CD14-positive monocyte (primary cell): ENCODE results near the gene C20orf204. TPM values are rescaled to one million over a fixed set of nuclear protein-coding genes. Genes with fewer than 3 reads are reported as not detected.

Experiments used
- DNase-seq, 3 donors: peaks; one replicate each; pipeline ENCODE4 v3.0.0-alpha.2; 2011 to 2022
- H2AFZ ChIP-seq: 2 replicates; pipeline ENCODE4 v1.6.0; 2012; ENCODE audit warnings: mild to moderate bottlenecking, low read depth, low read length, inconsistent platforms; ENCODE audit not compliant: insufficient read depth, poor library complexity, severe bottlenecking
- H3K27ac ChIP-seq, 2 donors: 1 replicate in 1 of 2; 2 replicates in 1 of 2; pipeline ENCODE4 v1.5.1; 2012 to 2013; ENCODE audit warnings: low read length in 2 of 2, control low read depth in 1 of 2, inconsistent platforms in 1 of 2, low read depth in 1 of 2, mild to moderate bottlenecking in 1 of 2
- H3K27me3 ChIP-seq, 2 donors: one replicate each; pipeline versions ENCODE4 v1.6.0 to v1.6.1; 2011 to 2013; ENCODE audit warnings: low read length in 2 of 2; ENCODE audit not compliant: control insufficient read depth in 2 of 2, insufficient read depth in 2 of 2
- H3K36me3 ChIP-seq, 2 donors: replicated peaks in 1 of 2; 1 replicate in 1 of 2; 2 replicates in 1 of 2; pipeline versions ENCODE4 v1.5.1 to v1.6.1; 2012 to 2013; ENCODE audit warnings: low read length in 2 of 2, control low read depth in 1 of 2, inconsistent platforms in 1 of 2, mild to moderate bottlenecking in 1 of 2; ENCODE audit not compliant: insufficient read depth in 2 of 2, control insufficient read depth in 1 of 2
- H3K4me1 ChIP-seq, 2 donors: 1 replicate in 1 of 2; 2 replicates in 1 of 2; pipeline versions ENCODE4 v1.5.1 to v1.6.1; 2012 to 2013; ENCODE audit warnings: low read length in 2 of 2, control low read depth in 1 of 2, inconsistent platforms in 1 of 2, mild to moderate bottlenecking in 1 of 2, moderate library complexity in 1 of 2; ENCODE audit not compliant: insufficient read depth in 2 of 2, control insufficient read depth in 1 of 2
- H3K4me2 ChIP-seq: replicated peaks from 2 replicates; pipeline ENCODE3; 2012; ENCODE audit warnings: low read length, moderate library complexity, mild to moderate bottlenecking; ENCODE audit not compliant: poor library complexity, severe bottlenecking; ENCODE audit errors: extremely low read depth
- H3K4me3 ChIP-seq, 3 experiments: fragments of 200-600 bp in 1 of 3; sonication (generic) in 1 of 3; replicated peaks in 1 of 3; 1 replicate in 2 of 3; 2 replicates in 1 of 3; pipeline ENCODE4 v1.5.1; 2011 to 2013; ENCODE audit warnings: low read length in 3 of 3, mild to moderate bottlenecking in 3 of 3, control low read depth in 2 of 3, low read depth in 2 of 3, inconsistent platforms in 1 of 3, moderate library complexity in 1 of 3
- H3K79me2 ChIP-seq: 2 replicates; pipeline ENCODE4 v1.6.0; 2012; ENCODE audit warnings: mild to moderate bottlenecking, control low read depth, inconsistent platforms, low read length, moderate library complexity; ENCODE audit not compliant: insufficient read depth
- H3K9ac ChIP-seq: 2 replicates; pipeline ENCODE4 v1.6.0; 2017; ENCODE audit warnings: low read length, mild to moderate bottlenecking; ENCODE audit not compliant: insufficient read depth, poor library complexity, severe bottlenecking
- H3K9me3 ChIP-seq, 2 donors: replicated peaks in 1 of 2; 1 replicate in 1 of 2; 2 replicates in 1 of 2; pipeline versions ENCODE4 v1.5.1 to v1.6.1; 2012 to 2013; ENCODE audit warnings: low read length in 2 of 2, control low read depth in 1 of 2; ENCODE audit not compliant: control insufficient read depth in 1 of 2, insufficient read depth in 1 of 2
- H4K20me1 ChIP-seq: 2 replicates; pipeline ENCODE4 v1.6.0; 2012; ENCODE audit warnings: mild to moderate bottlenecking, low read length, control low read depth, moderate library complexity; ENCODE audit not compliant: insufficient read depth
- H3K27ac Mint-ChIP-seq, 7 donors: one replicate each; pipeline ENCODE4 v1.8.0; 2020; ENCODE audit warnings: mild to moderate bottlenecking in 7 of 7, mixed read lengths in 7 of 7, moderate library complexity in 6 of 7, inconsistent platforms in 2 of 7
- H3K27me3 Mint-ChIP-seq, 3 donors: one replicate each; pipeline ENCODE4 v1.8.0; 2021 to 2022; ENCODE audit warnings: low read depth in 3 of 3, mild to moderate bottlenecking in 3 of 3, mixed read lengths in 3 of 3, moderate library complexity in 3 of 3, inconsistent platforms in 1 of 3
- H3K36me3 Mint-ChIP-seq, 2 donors: one replicate each; pipeline ENCODE4 v1.8.0; 2020; ENCODE audit warnings: mixed read lengths in 2 of 2, inconsistent platforms in 1 of 2, mild to moderate bottlenecking in 1 of 2
- H3K4me1 Mint-ChIP-seq: one replicate; pipeline ENCODE4 v1.8.0; 2020; ENCODE audit warnings: mild to moderate bottlenecking, mixed read lengths
- H3K4me3 Mint-ChIP-seq, 2 donors: one replicate each; pipeline ENCODE4 v1.8.0; 2020; ENCODE audit warnings: mild to moderate bottlenecking in 2 of 2, mixed read lengths in 2 of 2, moderate library complexity in 1 of 2
- H3K9me3 Mint-ChIP-seq, 7 donors: one replicate each; pipeline ENCODE4 v1.8.0; 2020 to 2022; ENCODE audit warnings: mixed read lengths in 7 of 7, mild to moderate bottlenecking in 6 of 7, moderate library complexity in 6 of 7, inconsistent platforms in 2 of 7
- WGBS: methylation state at CpG from one replicate; pipeline ENCODE4 v1.1.5; 2013; ENCODE audit warnings: missing lambda C conversion rate; ENCODE audit not compliant: insufficient coverage; 5-methylcytosine and 5-hydroxymethylcytosine counted together
- intact Hi-C, 2 donors: fragments of 100-400 bp; cut with micrococcal nuclease; formaldehyde crosslinking; loops; one replicate each; pipeline versions ENCODE4 v1.15.0 to v1.15.1; 2023
- polyA plus RNA-seq, 3 donors: library from polyadenylated mRNA; depleted of rRNA in 1 of 3; unstranded in 2 of 3; stranded (reverse) in 1 of 3; fragments of 300-500 nt in 2 of 3; fragments of >200 nt in 1 of 3; fragmentation: Illumina TruSeq in 2 of 3; gene quantifications; 1 replicate in 2 of 3; 2 replicates in 1 of 3; pipeline ENCODE4 v1.2.3, GENCODE V29; 2012 to 2021
- TF ChIP-seq, protein P1 (sequence below): fragments of 200-600 bp; IDR thresholded peaks from one replicate; pipeline ENCODE4 v1.8.0; 2022; ENCODE audit warnings: antibody characterized with exemption, mild to moderate bottlenecking

The C20orf204 gene
- polyA plus RNA-seq, 3 donors = 0.20 TPM; not detected in 2

DNA sequence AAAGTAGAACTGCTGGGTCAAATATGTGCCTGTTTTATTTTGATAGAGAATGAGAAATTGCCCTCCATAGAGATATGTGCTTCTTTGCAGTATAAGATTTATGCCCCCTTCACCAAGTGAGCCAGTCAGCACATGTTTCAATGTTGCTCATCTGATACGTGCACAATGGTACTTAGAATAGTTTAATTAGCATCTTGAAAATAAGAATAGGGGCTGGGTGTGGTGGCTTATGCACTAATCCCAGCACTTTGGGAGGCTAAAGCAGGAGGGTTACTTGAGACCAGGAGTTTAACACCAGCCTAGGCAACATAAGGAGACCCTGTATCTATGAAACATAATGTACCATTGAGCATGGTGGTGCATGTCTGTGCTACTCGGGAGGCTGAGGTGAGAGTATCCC, 20.3 kb upstream of the C20orf204 start:
- WGBS = 100% methylated on average over 1 of the region's 2 CpGs
- no peak overlapping the region for H3K27ac ChIP-seq
- H3K4me1 Mint-ChIP-seq = peaks cover 7% of the 10 kb centered on the region
- H3K27me3 ChIP-seq = no peaks in the 10 kb centered on the region
- peaks cover 66 to 85% of the 10 kb centered on the region in 2 donors for H3K36me3 ChIP-seq
- no peak overlapping the region for H3K4me2 ChIP-seq
- peaks cover 0 to 4% (median 0%) of the 10 kb centered on the region in 7 donors for H3K9me3 Mint-ChIP-seq
- H3K36me3 Mint-ChIP-seq = peaks cover 61 to 83% of the 10 kb centered on the region in 2 donors
- no peaks in the 10 kb centered on the region for H3K4me1 ChIP-seq
- peaks cover 8% of the 10 kb centered on the region for H4K20me1 ChIP-seq
- H3K27ac Mint-ChIP-seq = no peak overlapping the region
- TF ChIP-seq, protein P1, sequence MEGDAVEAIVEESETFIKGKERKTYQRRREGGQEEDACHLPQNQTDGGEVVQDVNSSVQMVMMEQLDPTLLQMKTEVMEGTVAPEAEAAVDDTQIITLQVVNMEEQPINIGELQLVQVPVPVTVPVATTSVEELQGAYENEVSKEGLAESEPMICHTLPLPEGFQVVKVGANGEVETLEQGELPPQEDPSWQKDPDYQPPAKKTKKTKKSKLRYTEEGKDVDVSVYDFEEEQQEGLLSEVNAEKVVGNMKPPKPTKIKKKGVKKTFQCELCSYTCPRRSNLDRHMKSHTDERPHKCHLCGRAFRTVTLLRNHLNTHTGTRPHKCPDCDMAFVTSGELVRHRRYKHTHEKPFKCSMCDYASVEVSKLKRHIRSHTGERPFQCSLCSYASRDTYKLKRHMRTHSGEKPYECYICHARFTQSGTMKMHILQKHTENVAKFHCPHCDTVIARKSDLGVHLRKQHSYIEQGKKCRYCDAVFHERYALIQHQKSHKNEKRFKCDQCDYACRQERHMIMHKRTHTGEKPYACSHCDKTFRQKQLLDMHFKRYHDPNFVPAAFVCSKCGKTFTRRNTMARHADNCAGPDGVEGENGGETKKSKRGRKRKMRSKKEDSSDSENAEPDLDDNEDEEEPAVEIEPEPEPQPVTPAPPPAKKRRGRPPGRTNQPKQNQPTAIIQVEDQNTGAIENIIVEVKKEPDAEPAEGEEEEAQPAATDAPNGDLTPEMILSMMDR = no peak
- no peak overlapping the region for H3K4me3 ChIP-seq
- no peak for DNase-seq
- no peak overlapping the region for H2AFZ ChIP-seq
- no peaks in the 10 kb centered on the region for H3K9me3 ChIP-seq
- no peaks in the 10 kb centered on the region for H3K27me3 Mint-ChIP-seq
- H3K79me2 ChIP-seq = no peaks in the 10 kb centered on the region
- intact Hi-C loops = no loop called here
- no peak overlapping the region for H3K4me3 Mint-ChIP-seq
- no peak overlapping the region for H3K9ac ChIP-seq

DNA sequence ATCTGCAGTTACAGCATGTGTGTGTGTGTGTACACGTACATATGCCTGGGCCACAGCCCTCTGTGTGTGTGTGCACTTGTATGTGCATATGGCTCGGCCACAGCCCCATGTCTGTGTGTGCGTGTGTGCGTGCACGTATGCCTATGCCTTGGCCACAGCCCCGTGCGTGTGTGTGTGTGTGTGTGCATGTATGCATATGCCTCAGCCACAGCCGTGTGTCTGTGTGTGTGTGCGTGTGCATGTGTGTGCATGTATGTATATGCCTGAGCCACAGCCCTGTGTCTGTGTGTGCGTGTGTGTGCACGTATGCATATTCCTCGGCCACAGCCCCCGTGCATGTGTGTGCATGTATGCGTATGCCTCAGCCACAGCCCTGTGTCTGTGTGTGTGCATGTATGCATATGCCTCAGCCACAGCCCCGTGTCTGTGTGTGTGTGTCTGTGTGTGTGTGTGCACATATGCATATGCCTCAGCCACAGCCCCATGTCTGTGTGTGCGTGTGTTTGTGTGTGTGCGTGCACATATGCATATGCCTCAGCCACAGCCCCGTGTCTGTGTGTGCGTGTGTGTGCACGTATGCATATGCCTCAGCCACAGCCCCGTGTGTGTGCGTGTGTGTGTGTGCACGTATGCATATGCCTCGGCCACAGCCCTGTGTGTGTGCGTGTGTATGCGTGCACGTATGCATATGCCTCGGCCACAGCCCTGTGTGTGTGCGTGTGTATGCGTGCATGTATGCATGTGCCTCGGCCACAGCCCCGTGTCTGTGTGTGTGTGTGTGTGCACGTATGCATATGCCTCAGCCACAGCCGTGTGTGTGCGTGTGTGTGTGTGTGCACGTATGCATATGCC, 14.6 kb upstream of the C20orf204 start:
- TF ChIP-seq, protein P1 = no peak
- H3K9me3 Mint-ChIP-seq = peaks cover 0 to 3% (median 0%) of the 10 kb centered on the region in 7 donors
- Histone ChIP-seq H3K27ac (no peak overlapping the region), H3K4me3 (no peak overlapping the region), H3K27me3 (no peaks in the 10 kb centered on the region), H3K9ac (no peak overlapping the region), H2AFZ (no peak overlapping the region), H3K4me2 (no peak overlapping the region), H4K20me1 (peaks cover 17% of the 10 kb centered on the region), H3K9me3 (no peaks in the 10 kb centered on the region), H3K36me3 (peaks cover 74 to 95% of the 10 kb centered on the region in 2 donors), H3K79me2 (no peaks in the 10 kb centered on the region), H3K4me1 (no peaks in the 10 kb centered on the region)
- no peak overlapping the region for H3K27ac Mint-ChIP-seq
- WGBS = 98% methylated on average over 36 of the region's 36 CpGs
- peaks cover 5% of the 10 kb centered on the region for H3K4me1 Mint-ChIP-seq
- H3K27me3 Mint-ChIP-seq = no peaks in the 10 kb centered on the region
- intact Hi-C loops = no loop called here
- no peak overlapping the region for H3K4me3 Mint-ChIP-seq
- H3K36me3 Mint-ChIP-seq = peaks cover 77 to 96% of the 10 kb centered on the region in 2 donors
- DNase-seq = no peak
